Brain microvascular endothelial cell (primary cell): ENCODE measurements around the gene PHF23.

Experiments
- DNase-seq: peaks from one replicate; pipeline ENCODE4 v3.0.0-alpha.2; 2020
- H3K27ac ChIP-seq: fragments of 250-450 bp; sonication (Bioruptor Pico); 2 replicates; pipeline ENCODE4 v1.5.1; 2020; ENCODE audit warnings: mild to moderate bottlenecking, moderate library complexity
- H3K27me3 ChIP-seq: fragments of 250-450 bp; sonication (Bioruptor Pico); replicated peaks from 2 replicates; pipeline ENCODE4 v1.5.1; 2020; ENCODE audit warnings: mild to moderate bottlenecking
- H3K36me3 ChIP-seq: fragments of 250-450 bp; sonication (Bioruptor Pico); replicated peaks from 2 replicates; pipeline ENCODE4 v1.5.1; 2020; ENCODE audit warnings: mild to moderate bottlenecking
- H3K4me3 ChIP-seq: 2 replicates; pipeline ENCODE4 v1.5.1; 2011; ENCODE audit warnings: low read depth, mild to moderate bottlenecking, control low read depth, low read length, moderate library complexity
- CTCF ChIP-seq: IDR thresholded peaks from 2 replicates; pipeline ENCODE4 v1.5.1; 2011; ENCODE audit warnings: low read depth, mild to moderate bottlenecking, moderate library complexity, low read length, control low read depth, inconsistent platforms; ENCODE audit errors: missing control alignments
- in situ Hi-C: cut with HindIII; loops from 2 replicates; pipeline ENCODE4 v1.10.0; 2017; ENCODE audit warnings: low sequenced_read_pairs, low pct_ligation_motif_present

Gene PHF23

GRCh38 chr17:7224661-7225111 lies 14.6 kb downstream of the PHF23 start:
- Histone ChIP-seq H3K4me3 (no peak overlapping the region), H3K36me3 (peaks cover 65% of the 10 kb centered on the region), H3K27me3 (no peaks in the 10 kb centered on the region), H3K27ac (no peak overlapping the region)
- no peak for DNase-seq
- in situ Hi-C loops = no loop called here
- no peak for TF ChIP-seq CTCF

GRCh38 chr17:7224110-7224509 lies 15.1 kb downstream of the PHF23 start:
- no peak for DNase-seq

GRCh38 chr17:7223375-7223774 lies 15.9 kb downstream of the PHF23 start:
- no peak overlapping the region for H3K4me3 ChIP-seq
- H3K36me3 ChIP-seq = peaks cover 54% of the 10 kb centered on the region
- H3K27me3 ChIP-seq = no peaks in the 10 kb centered on the region
- in situ Hi-C loops = no loop called here
- no peak overlapping the region for H3K27ac ChIP-seq
- DNase-seq = no peak
- TF ChIP-seq CTCF = no peak

More at GRCh38 chr17:7224110-7224509, 15.1 kb downstream of the PHF23 start:
- TF ChIP-seq CTCF = no peak
- Histone ChIP-seq H3K4me3 (no peak overlapping the region), H3K27me3 (no peaks in the 10 kb centered on the region), H3K36me3 (peaks cover 59% of the 10 kb centered on the region), H3K27ac (no peak overlapping the region)
- in situ Hi-C loops = no loop called here

- no peaks in the 10 kb centered on the region for H3K27me3 ChIP-seq
- no peak for DNase-seq
- in situ Hi-C loops = no loop called here
- no peak for TF ChIP-seq CTCF
- H3K27ac ChIP-seq = no peak overlapping the region
- H3K36me3 ChIP-seq = peaks cover 54% of the 10 kb centered on the region
- no peak overlapping the region for H3K4me3 ChIP-seq
These were observed 16.3 kb downstream of the PHF23 start for GRCh38 chr17:7222972-7223292.

GRCh38 chr17:7222093-7222971 lies 16.9 kb downstream of the PHF23 start:
- H3K36me3 ChIP-seq = peaks cover 53% of the 10 kb centered on the region
- no peak for TF ChIP-seq CTCF
- DNase-seq = no peak
- no peaks in the 10 kb centered on the region for H3K27me3 ChIP-seq
- no peak overlapping the region for H3K27ac ChIP-seq
- H3K4me3 ChIP-seq = no peak overlapping the region
- in situ Hi-C loops = no loop called here
